Psoas muscle (tissue), 8 donors: ENCODE measurements around the gene DESI2. TPM values are rescaled to one million over a fixed set of nuclear protein-coding genes. Genes with fewer than 3 reads are reported as not detected.
"Not testable (repeated sequence)": the region's sequence is repeated elsewhere in the genome, so short reads cannot be mapped to it uniquely, and the experiment has no call there.

Experiments used
- ATAC-seq, 4 donors: fragments of 200-7000 bp; cut with Tn5 transposase; one replicate each; pipeline ENCODE4 v1.9.1; 2020; ENCODE audit warnings: moderate library complexity in 3 of 4, mild to moderate bottlenecking in 2 of 4
- DNase-seq, 2 donors: peaks; one replicate each; pipeline ENCODE4 v3.0.0-alpha.2; 2020
- H3K27ac ChIP-seq: fragments of 200-600 bp; one replicate; pipeline ENCODE4 v1.8.0; 2022
- H3K27me3 ChIP-seq, 3 donors: fragments of 200-600 bp in 1 of 3; one replicate each; pipeline versions ENCODE4 v1.6.1 to v1.8.0; 2013 to 2022; ENCODE audit warnings: low read length in 2 of 3, mild to moderate bottlenecking in 2 of 3, moderate library complexity in 1 of 3; ENCODE audit not compliant: insufficient read depth in 3 of 3
- H3K36me3 ChIP-seq, 2 donors: fragments of 200-600 bp in 1 of 2; one replicate each; pipeline versions ENCODE4 v1.6.1 to v1.8.0; 2013 to 2022; ENCODE audit warnings: low read depth in 1 of 2, mild to moderate bottlenecking in 1 of 2, moderate library complexity in 1 of 2; ENCODE audit not compliant: insufficient read depth in 1 of 2
- H3K4me1 ChIP-seq: fragments of 200-600 bp; one replicate; pipeline ENCODE4 v1.8.0; 2022
- H3K4me3 ChIP-seq: fragments of 200-600 bp; one replicate; pipeline ENCODE4 v1.8.0; 2022; ENCODE audit warnings: mild to moderate bottlenecking
- H3K9me3 ChIP-seq: fragments of 200-600 bp; one replicate; pipeline ENCODE4 v1.8.0; 2022
- WGBS, 3 donors: extraction: QIAGEN DNeasy Blood & Tissue Kit; methylation state at CpG; one replicate each; pipeline versions ENCODE4 v1.1.6 to v1.1.7; 2013; 5-methylcytosine and 5-hydroxymethylcytosine counted together
- intact Hi-C, 2 donors: fragments of 100-400 bp; cut with DNase I; formaldehyde crosslinking; loops; one replicate each; pipeline versions ENCODE4 v1.11.0 to v1.14.2; 2022
- polyA plus RNA-seq, 3 donors: library from polyadenylated mRNA; stranded (reverse); fragments of 200-250 nt; gene quantifications; one replicate each; pipeline ENCODE4 v1.2.3, GENCODE V29; 2013
- total RNA-seq, 4 donors: library from RNA; stranded (reverse); fragmentation: NEBNext Ultra II Directional in 2 of 4; extraction: Animal tissue kit (Norgen Biotek cat#: 25700) in 2 of 4; gene quantifications; one replicate each; pipeline versions ENCODE4 v1.2.1 to v1.2.4, GENCODE V29; 2021 to 2023
- TF ChIP-seq, protein P1 (sequence below): fragments of 200-600 bp; IDR thresholded peaks from one replicate; pipeline ENCODE4 v1.8.0; 2022; ENCODE audit warnings: antibody characterized with exemption
- donor health status: healthy with polysubstance abuse.
- donor health status: DM: no; HTN: no; CAD: no; lungs with moderate emphysema.
- donor health status: Bipolar disorder and iron deficiency.
- donor health status: healthy.
- donor health status: DM: yes; HTN: yes; CAD: no.
- donor health status: DM: no; HTN: no; CAD: no.
- donor health status: DM: no; HTN: no; CAD: no.
- donor health status: DM: yes; HTN: yes; CAD: no.

DESI2 gene
- total and polyA plus RNA-seq, 7 donors, result 10.9 to 43.3 (median 19.5) TPM

- TF ChIP-seq, protein P1, sequence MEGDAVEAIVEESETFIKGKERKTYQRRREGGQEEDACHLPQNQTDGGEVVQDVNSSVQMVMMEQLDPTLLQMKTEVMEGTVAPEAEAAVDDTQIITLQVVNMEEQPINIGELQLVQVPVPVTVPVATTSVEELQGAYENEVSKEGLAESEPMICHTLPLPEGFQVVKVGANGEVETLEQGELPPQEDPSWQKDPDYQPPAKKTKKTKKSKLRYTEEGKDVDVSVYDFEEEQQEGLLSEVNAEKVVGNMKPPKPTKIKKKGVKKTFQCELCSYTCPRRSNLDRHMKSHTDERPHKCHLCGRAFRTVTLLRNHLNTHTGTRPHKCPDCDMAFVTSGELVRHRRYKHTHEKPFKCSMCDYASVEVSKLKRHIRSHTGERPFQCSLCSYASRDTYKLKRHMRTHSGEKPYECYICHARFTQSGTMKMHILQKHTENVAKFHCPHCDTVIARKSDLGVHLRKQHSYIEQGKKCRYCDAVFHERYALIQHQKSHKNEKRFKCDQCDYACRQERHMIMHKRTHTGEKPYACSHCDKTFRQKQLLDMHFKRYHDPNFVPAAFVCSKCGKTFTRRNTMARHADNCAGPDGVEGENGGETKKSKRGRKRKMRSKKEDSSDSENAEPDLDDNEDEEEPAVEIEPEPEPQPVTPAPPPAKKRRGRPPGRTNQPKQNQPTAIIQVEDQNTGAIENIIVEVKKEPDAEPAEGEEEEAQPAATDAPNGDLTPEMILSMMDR, result no peak
- H3K9me3 ChIP-seq, result peaks cover 6% of the 10 kb centered on the region
- ATAC-seq, result no peak
- H3K27ac ChIP-seq, result no peak overlapping the region
- DNase-seq, result no peak
- no peak overlapping the region for H3K4me3 ChIP-seq
- H3K27me3 ChIP-seq, result no peaks in the 10 kb centered on the region
- peaks cover 36% of the 10 kb centered on the region for H3K4me1 ChIP-seq
- WGBS, 3 donors, result 81 to 89% (median 86%) methylated on average over 3 of the region's 3 CpGs
- intact Hi-C loops, result loop anchor here in 1 of 2 donors (10.0 kb wide), 1 partner anchor 320 kb away; no protein-coding TSS in a partner anchor
- H3K36me3 ChIP-seq, result no peaks in the 10 kb centered on the region
Observed at GRCh38 chr1:244664353-244664752, 11.4 kb downstream of the DESI2 start.

GRCh38 chr1:244665771-244666217 lies 12.9 kb downstream of the DESI2 start:
- Histone ChIP-seq H3K27me3 (no peaks in the 10 kb centered on the region), H3K36me3 (no peaks in the 10 kb centered on the region), H3K4me3 (peak overlapping the region; percentile 35), H3K9me3 (peaks cover 3% of the 10 kb centered on the region), H3K27ac (peak overlapping the region; percentile 65), H3K4me1 (peaks cover 30% of the 10 kb centered on the region)
- DNase-seq (no peak), ATAC-seq (peak; percentile 85 to 92 (median 86))
- intact Hi-C loops, result loop anchor here in 1 of 2 donors (10.0 kb wide), 1 partner anchor 319 kb away; no protein-coding TSS in a partner anchor
- 14 to 25% (median 19%) methylated on average over 4 of the region's 4 CpGs for WGBS, 3 donors
- TF ChIP-seq, protein P1, result no peak

GRCh38 chr1:244666672-244667418 lies 13.9 kb downstream of the DESI2 start:
- H3K27me3 ChIP-seq, H3K9me3 ChIP-seq, DNase-seq, H3K4me3 ChIP-seq, ATAC-seq, H3K36me3 ChIP-seq: not testable (repeated sequence)
- 89 to 94% (median 93%) methylated on average over 6 of the region's 6 CpGs for WGBS, 3 donors
- H3K4me1 ChIP-seq, result peaks cover 30% of the 10 kb centered on the region
- intact Hi-C loops, result loop anchor here in 1 of 2 donors (10.0 kb wide), 1 partner anchor 318 kb away; no protein-coding TSS in a partner anchor
- H3K27ac ChIP-seq, result peak overlapping the region; percentile 65

DNA sequence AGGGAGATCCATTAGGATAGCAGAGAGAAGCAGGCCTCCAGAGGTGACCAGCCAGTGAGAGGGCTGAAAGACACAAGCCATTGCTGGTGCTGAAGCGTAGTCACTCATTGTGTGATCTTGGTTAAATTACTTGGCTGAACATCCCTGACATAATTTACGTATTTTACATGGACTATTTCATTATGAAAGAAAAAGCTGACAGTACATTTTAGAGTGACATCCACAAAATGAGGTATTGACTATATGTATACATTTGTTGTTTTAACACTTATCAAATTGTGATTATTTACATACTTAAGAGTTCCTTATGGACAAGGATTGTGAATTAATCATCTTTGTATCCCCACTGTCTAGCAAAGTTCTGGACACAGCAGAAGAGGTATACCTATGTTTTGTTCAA lies 14.9 kb downstream of the DESI2 start:
- Histone ChIP-seq H3K9me3 (no peaks in the 10 kb centered on the region), H3K27me3 (no peaks in the 10 kb centered on the region), H3K36me3 (no peaks in the 10 kb centered on the region), H3K4me1 (peaks cover 32% of the 10 kb centered on the region), H3K27ac (no peak overlapping the region), H3K4me3 (no peak overlapping the region)
- no peak for ATAC-seq
- no peak for DNase-seq
- intact Hi-C loops, result loop anchor here in 1 of 2 donors (10.0 kb wide), 1 partner anchor 317 kb away; no protein-coding TSS in a partner anchor
- TF ChIP-seq, protein P1, result no peak
- WGBS, 3 donors, result 80 to 97% (median 94%) methylated on average over 2 of the region's 2 CpGs

GRCh38 chr1:244672946-244673682 lies 20.2 kb downstream of the DESI2 start:
- intact Hi-C loops, result no loop called here
- H3K27ac ChIP-seq, result peak overlapping the region; percentile 71
- no peaks in the 10 kb centered on the region for H3K27me3 ChIP-seq
- H3K9me3 ChIP-seq, result no peaks in the 10 kb centered on the region
- no peak for DNase-seq
- H3K36me3 ChIP-seq, result no peaks in the 10 kb centered on the region
- 17 to 29% (median 22%) methylated on average over 4 of the region's 4 CpGs for WGBS, 3 donors
- TF ChIP-seq, protein P1, result no peak
- peak overlapping the region; percentile 3 for H3K4me3 ChIP-seq
- peaks cover 18% of the 10 kb centered on the region for H3K4me1 ChIP-seq
- ATAC-seq, result peak; percentile 77 to 96 (median 89)
